ENCODE results near the gene ATP6V0E1. TPM values are rescaled to one million over a fixed set of nuclear protein-coding genes. Genes with fewer than 3 reads are reported as not detected.

ATP6V0E1 gene
- total RNA-seq, 2 experiments from 2014 or later, result 31.1 to 31.9 TPM

GRCh38 chr5:172951371-172952033 is 32.1 kb upstream of the ATP6V0E1 start:
- Histone ChIP-seq H3K27ac (ENCODE audit: low read depth in 1 of 2, low read length in 2 of 2) (no peak overlapping the region), H3K4me1 (ENCODE audit: insufficient read depth, low read length) (no peaks in the 10 kb centered on the region), H3K36me3 (ENCODE audit: insufficient read depth, low read length) (peaks cover 18% of the 10 kb centered on the region), H3K27me3 (ENCODE audit: control insufficient read depth in 1 of 2, insufficient read depth in 2 of 2, low read length in 2 of 2) (no peaks in the 10 kb centered on the region), H3K4me3 (ENCODE audit: low read length) (no peak overlapping the region), H3K9me3 (ENCODE audit: control insufficient read depth in 1 of 2, insufficient read depth in 1 of 2, low read length in 2 of 2) (no peaks in the 10 kb centered on the region)
- peaks cover 5% of the 10 kb centered on the region for H3K4me1 Mint-ChIP-seq (ENCODE audit: low read depth)
- intact Hi-C loops (cut with DNase I, micrococcal nuclease), result loop anchor here in 1 of 2 experiments (10.0 kb wide), 2 partner anchors 497 to 667 kb away; partner anchors contain the start of genes SH3PXD2B and UBTD2
- H3K27ac Mint-ChIP-seq, result no peak overlapping the region
- H3K4me3 Mint-ChIP-seq, result no peak overlapping the region
- ChIA-PET POLR2A (interaction anchor here (1.1 kb wide), 1 partner anchor 180 kb away, joined by 5 read pairs; no protein-coding TSS in a partner anchor), CTCF (no interaction called here)
- ATAC-seq (ENCODE audit: poor library complexity), result no peak
- no peak for DNase-seq
- no peak for TF ChIP-seq CTCF (IDR thresholded peaks at IDR 0.05)
- peaks cover 20% of the 10 kb centered on the region for H3K36me3 Mint-ChIP-seq (ENCODE audit: low read depth)
- no peaks in the 10 kb centered on the region for H3K9me3 Mint-ChIP-seq
- no peaks in the 10 kb centered on the region for H3K27me3 Mint-ChIP-seq

GRCh38 chr5:172952034-172952511 is 31.5 kb upstream of the ATP6V0E1 start:
- ChIA-PET POLR2A (interaction anchor here (1.1 kb wide), 1 partner anchor 180 kb away, joined by 5 read pairs; no protein-coding TSS in a partner anchor), CTCF (no interaction called here)
- no peak overlapping the region for H3K4me3 Mint-ChIP-seq
- intact Hi-C loops (cut with DNase I, micrococcal nuclease), result loop anchor here in 1 of 2 experiments (10.0 kb wide), 2 partner anchors 497 to 667 kb away; partner anchors contain the start of genes SH3PXD2B and UBTD2
- Histone ChIP-seq H3K36me3 (ENCODE audit: insufficient read depth, low read length) (peaks cover 13% of the 10 kb centered on the region), H3K4me3 (ENCODE audit: low read length) (no peak overlapping the region), H3K27ac (ENCODE audit: low read depth in 1 of 2, low read length in 2 of 2) (no peak overlapping the region), H3K27me3 (ENCODE audit: control insufficient read depth in 1 of 2, insufficient read depth in 2 of 2, low read length in 2 of 2) (no peaks in the 10 kb centered on the region), H3K9me3 (ENCODE audit: control insufficient read depth in 1 of 2, insufficient read depth in 1 of 2, low read length in 2 of 2) (no peaks in the 10 kb centered on the region), H3K4me1 (ENCODE audit: insufficient read depth, low read length) (no peaks in the 10 kb centered on the region)
- peaks cover 5% of the 10 kb centered on the region for H3K4me1 Mint-ChIP-seq (ENCODE audit: low read depth)
- TF ChIP-seq CTCF (IDR thresholded peaks at IDR 0.05), result no peak
- H3K27ac Mint-ChIP-seq, result no peak overlapping the region
- ATAC-seq (ENCODE audit: poor library complexity) (no peak), DNase-seq (no peak)
- no peaks in the 10 kb centered on the region for H3K9me3 Mint-ChIP-seq
- H3K36me3 Mint-ChIP-seq (ENCODE audit: low read depth), result peaks cover 19% of the 10 kb centered on the region
- H3K27me3 Mint-ChIP-seq, result no peaks in the 10 kb centered on the region

- no peaks in the 10 kb centered on the region for H3K27me3 ChIP-seq (ENCODE audit: control insufficient read depth in 1 of 2, insufficient read depth in 2 of 2, low read length in 2 of 2)
- H3K4me1 Mint-ChIP-seq (ENCODE audit: low read depth), result peaks cover 17% of the 10 kb centered on the region
- no peak overlapping the region for H3K4me3 Mint-ChIP-seq
- POLR2A ChIA-PET, result no interaction called here
- H3K36me3 Mint-ChIP-seq (ENCODE audit: low read depth), result peaks cover 15% of the 10 kb centered on the region
- H3K4me1 ChIP-seq (ENCODE audit: insufficient read depth, low read length), result peaks cover 6% of the 10 kb centered on the region
- no peak for ATAC-seq (ENCODE audit: poor library complexity)
- no peak for TF ChIP-seq CTCF (IDR thresholded peaks at IDR 0.05)
- CTCF ChIA-PET, result no interaction called here
- H3K27ac ChIP-seq (ENCODE audit: low read depth in 1 of 2, low read length in 2 of 2), result no peak overlapping the region
- no peaks in the 10 kb centered on the region for H3K27me3 Mint-ChIP-seq
- H3K9me3 ChIP-seq (ENCODE audit: control insufficient read depth in 1 of 2, insufficient read depth in 1 of 2, low read length in 2 of 2), result no peaks in the 10 kb centered on the region
- H3K36me3 ChIP-seq (ENCODE audit: insufficient read depth, low read length), result peaks cover 11% of the 10 kb centered on the region
- H3K27ac Mint-ChIP-seq, result no peak overlapping the region
- intact Hi-C loops (cut with DNase I, micrococcal nuclease), result loop anchor here in 1 of 2 experiments (10.0 kb wide), 2 partner anchors 499 to 669 kb away; partner anchors contain the start of genes SH3PXD2B and UBTD2
- DNase-seq, result no peak
- H3K9me3 Mint-ChIP-seq, result no peaks in the 10 kb centered on the region
- H3K4me3 ChIP-seq (ENCODE audit: low read length), result no peak overlapping the region
Observed at GRCh38 chr5:172953776-172954675, 29.5 kb upstream of the ATP6V0E1 start.

All from CD4-positive, alpha-beta T cell (primary cell).